HG03378 (cell line): ENCODE results near the gene SLC35G1.
A peak's percentile ranks its signal among the peaks of the same experiment; 100 is the strongest.

ENCODE experiments used
- ATAC-seq: cut with Tn5 transposase; IDR thresholded peaks from one replicate; pipeline ENCODE4 v1.9.1; 2021; ENCODE audit warnings: mild to moderate bottlenecking, moderate library complexity; ENCODE audit not compliant: unreplicated experiment

Gene SLC35G1, protein sequence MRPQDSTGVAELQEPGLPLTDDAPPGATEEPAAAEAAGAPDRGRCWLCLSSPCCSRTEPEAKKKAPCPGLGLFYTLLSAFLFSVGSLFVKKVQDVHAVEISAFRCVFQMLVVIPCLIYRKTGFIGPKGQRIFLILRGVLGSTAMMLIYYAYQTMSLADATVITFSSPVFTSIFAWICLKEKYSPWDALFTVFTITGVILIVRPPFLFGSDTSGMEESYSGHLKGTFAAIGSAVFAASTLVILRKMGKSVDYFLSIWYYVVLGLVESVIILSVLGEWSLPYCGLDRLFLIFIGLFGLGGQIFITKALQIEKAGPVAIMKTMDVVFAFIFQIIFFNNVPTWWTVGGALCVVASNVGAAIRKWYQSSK

GRCh38 chr10:93893646-93894515 is at the start of gene SLC35G1:
Gene SLC35G1 (plus strand): TSS chr10:93893978. CDS start chr10:93894034, 56 bp downstream.
- peak; percentile 71 for ATAC-seq

DNA sequence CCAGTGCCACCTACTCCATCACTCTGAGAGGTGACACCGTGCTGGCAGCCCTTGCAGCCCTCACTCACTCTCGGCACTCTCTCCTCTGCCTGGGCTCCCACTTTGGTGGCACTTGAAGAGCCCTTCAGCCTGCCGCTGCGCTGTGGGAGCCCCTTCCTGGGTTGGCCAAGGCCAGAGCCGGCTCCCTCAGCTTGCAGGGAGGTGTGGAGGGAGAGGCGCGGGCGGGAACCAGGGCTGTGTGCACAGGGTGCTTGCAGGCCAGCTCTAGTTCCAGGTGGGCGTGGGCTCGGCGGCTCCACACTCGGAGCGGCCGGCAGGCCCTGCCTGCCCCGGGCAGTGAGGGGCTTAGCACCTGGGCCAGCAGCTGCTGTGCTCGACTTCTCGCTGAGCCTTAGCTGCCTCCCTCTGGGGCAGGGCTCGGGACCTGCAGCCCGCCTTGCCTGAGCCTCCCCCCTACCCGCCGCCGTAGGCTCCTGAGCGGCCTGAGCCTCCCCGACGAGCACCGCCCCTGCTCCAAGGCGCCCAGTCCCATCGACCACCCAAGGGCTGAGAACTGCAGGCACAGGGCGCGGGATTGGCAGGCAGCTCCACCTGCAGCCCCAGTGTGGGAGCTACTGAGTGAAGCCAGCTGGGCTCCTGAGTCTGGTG is 48.7 kb upstream of the SLC35G1 start:
- ATAC-seq, result no peak

GRCh38 chr10:93849593-93849992 is 44.2 kb upstream of the SLC35G1 start:
- ATAC-seq, result no peak

- no peak for ATAC-seq
Observed at GRCh38 chr10:93850031-93851015, 43.5 kb upstream of the SLC35G1 start.

- ATAC-seq, result no peak
Observed at GRCh38 chr10:93851169-93851568, 42.6 kb upstream of the SLC35G1 start.

GRCh38 chr10:93852476-93853095 is 41.2 kb upstream of the SLC35G1 start:
- ATAC-seq, result no peak

GRCh38 chr10:93854975-93855374 is 38.8 kb upstream of the SLC35G1 start:
- ATAC-seq, result no peak

- no peak for ATAC-seq
Observed at GRCh38 chr10:93856349-93857145, 37.2 kb upstream of the SLC35G1 start.

GRCh38 chr10:93859049-93859655 is 34.6 kb upstream of the SLC35G1 start:
- ATAC-seq, result no peak

GRCh38 chr10:93861825-93862224 is 32.0 kb upstream of the SLC35G1 start:
- no peak for ATAC-seq

- no peak for ATAC-seq
Observed at GRCh38 chr10:93865794-93866425, 27.9 kb upstream of the SLC35G1 start.

- ATAC-seq, result no peak
Observed at GRCh38 chr10:93867525-93867924, 26.3 kb upstream of the SLC35G1 start.

GRCh38 chr10:93871671-93872204 is 22.0 kb upstream of the SLC35G1 start:
- ATAC-seq, result no peak

DNA sequence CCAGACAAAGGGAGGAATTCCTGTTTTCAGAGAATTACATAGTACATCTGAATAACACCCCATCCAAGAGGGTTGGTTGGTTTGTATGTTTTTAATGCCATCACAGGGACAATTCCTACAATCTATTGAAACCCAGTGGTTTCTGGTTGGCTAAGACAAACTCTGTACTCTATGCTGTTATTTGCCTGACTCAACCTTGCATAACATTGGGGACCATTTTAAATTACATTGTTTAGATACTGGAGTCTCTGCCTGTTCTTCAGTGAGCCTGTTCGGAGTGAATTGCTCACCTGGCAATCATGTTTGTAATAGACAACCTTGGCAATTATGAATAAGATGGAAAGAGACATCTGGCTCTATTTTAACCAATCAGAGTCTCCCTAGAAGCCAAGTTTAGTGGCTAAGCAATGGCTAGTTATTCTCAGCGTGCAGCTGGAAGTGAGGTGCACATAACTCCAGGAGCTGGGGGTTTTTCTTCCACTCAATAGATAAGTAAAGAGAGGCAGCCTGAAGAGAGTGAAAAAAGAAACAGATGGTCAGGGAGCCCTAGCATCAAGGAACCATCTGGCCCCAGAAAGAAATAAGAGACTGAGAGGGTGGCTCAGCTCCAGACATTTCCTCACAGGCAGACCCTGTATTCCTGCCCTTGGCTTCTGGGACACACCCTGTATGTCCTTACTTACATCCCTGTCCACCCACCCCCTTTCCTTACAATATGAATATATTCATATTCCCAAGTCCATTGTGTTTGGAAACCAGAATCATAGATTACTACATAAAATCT is 21.2 kb upstream of the SLC35G1 start:
- no peak for ATAC-seq

DNA sequence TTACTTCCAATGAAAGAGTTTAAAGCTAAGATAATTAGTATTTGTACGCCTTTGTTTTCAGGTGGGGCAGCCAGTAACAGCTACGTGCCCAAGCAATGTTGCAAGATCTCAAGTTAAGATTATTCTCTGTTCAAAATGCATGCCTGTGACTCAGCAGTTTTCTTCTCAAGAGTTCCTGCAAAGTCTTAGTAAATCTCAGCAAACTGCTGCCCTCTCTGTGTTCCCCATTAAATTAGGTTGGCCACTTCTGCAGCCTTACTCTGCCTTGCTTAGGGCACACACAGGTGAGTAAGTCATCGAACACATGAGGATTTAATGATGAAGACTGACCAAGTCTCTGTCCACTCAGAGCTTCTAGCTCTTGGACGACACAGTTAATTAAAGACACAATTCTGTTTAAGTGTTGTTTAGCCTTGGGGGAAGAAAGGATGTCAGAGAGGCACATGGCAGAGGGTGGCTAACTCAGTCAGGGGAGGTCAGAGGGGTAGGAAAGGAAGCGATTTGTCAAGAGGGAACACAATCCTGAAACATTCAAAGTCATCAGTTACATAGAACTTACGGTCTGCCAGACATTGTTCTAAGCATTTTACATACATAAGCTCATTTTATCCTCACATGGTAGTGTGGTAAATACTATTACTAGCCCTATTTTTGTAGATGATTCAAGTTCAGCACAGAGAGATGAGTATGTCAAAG is 20.2 kb upstream of the SLC35G1 start:
- ATAC-seq, result no peak

- ATAC-seq, result no peak
Observed at GRCh38 chr10:93874309-93875031, 19.3 kb upstream of the SLC35G1 start.
